Aorta (tissue), 5 donors: ENCODE measurements around the gene TRIM9. TPM values are rescaled to one million over a fixed set of nuclear protein-coding genes. Genes with fewer than 3 reads are reported as not detected.
"Not testable (repeated sequence)": the region's sequence is repeated elsewhere in the genome, so short reads cannot be mapped to it uniquely, and the experiment has no call there.

ENCODE experiments used
- ATAC-seq: fragments of 200-7000 bp; cut with Tn5 transposase; one replicate; pipeline ENCODE4 v1.9.1; 2022; ENCODE audit warnings: moderate library complexity; ENCODE audit not compliant: low FRiP score
- DNase-seq, 2 donors: peaks; one replicate each; pipeline ENCODE4 v3.0.0-alpha.2; 2020
- H3K27ac ChIP-seq, 2 donors: one replicate each; pipeline ENCODE4 v1.5.1; 2013; ENCODE audit warnings: low read length in 2 of 2, mild to moderate bottlenecking in 2 of 2, moderate library complexity in 2 of 2, control low read depth in 1 of 2, inconsistent platforms in 1 of 2, low read depth in 1 of 2
- H3K27me3 ChIP-seq, 2 donors: one replicate each; pipeline ENCODE4 v1.6.1; 2013; ENCODE audit warnings: control low read depth in 1 of 2, low read length in 1 of 2, mild to moderate bottlenecking in 1 of 2, moderate library complexity in 1 of 2; ENCODE audit not compliant: insufficient read depth in 2 of 2, control insufficient read depth in 1 of 2
- H3K36me3 ChIP-seq, 2 donors: one replicate each; pipeline ENCODE4 v1.6.1; 2013; ENCODE audit warnings: control low read depth in 1 of 2, low read length in 1 of 2, mild to moderate bottlenecking in 1 of 2; ENCODE audit not compliant: insufficient read depth in 2 of 2, control insufficient read depth in 1 of 2
- H3K4me1 ChIP-seq, 2 donors: one replicate each; pipeline ENCODE4 v1.6.1; 2013; ENCODE audit warnings: low read length in 2 of 2, control low read depth in 1 of 2, mild to moderate bottlenecking in 1 of 2, moderate library complexity in 1 of 2; ENCODE audit not compliant: insufficient read depth in 2 of 2, control insufficient read depth in 1 of 2
- H3K4me3 ChIP-seq, 2 donors: one replicate each; pipeline ENCODE4 v1.5.1; 2013; ENCODE audit warnings: low read length in 2 of 2, control low read depth in 1 of 2, mild to moderate bottlenecking in 1 of 2
- H3K9me3 ChIP-seq: one replicate; pipeline ENCODE4 v1.6.1; 2013; ENCODE audit warnings: mild to moderate bottlenecking, low read length; ENCODE audit not compliant: control insufficient read depth
- WGBS, 2 donors: extraction: QIAGEN DNeasy Blood & Tissue Kit; methylation state at CpG; one replicate each; pipeline ENCODE4 v1.1.7; 2013; 5-methylcytosine and 5-hydroxymethylcytosine counted together
- intact Hi-C, 2 donors: fragments of 100-400 bp; cut with DNase I; formaldehyde crosslinking; loops; one replicate each; pipeline versions ENCODE4 v1.14.2 to v1.15.0; 2022
- polyA plus RNA-seq, 2 donors: library from polyadenylated mRNA; stranded (reverse); fragments of 200-250 nt; gene quantifications; one replicate each; pipeline ENCODE4 v1.2.3, GENCODE V29; 2013
- total RNA-seq, 2 donors: library from RNA; stranded (reverse); fragmentation: NEBNext Ultra II Directional; extraction: Animal tissue kit (Norgen Biotek cat#: 25700); gene quantifications; one replicate each; pipeline ENCODE4 v1.2.1, GENCODE V29; 2021
- donor health status: healthy with polysubstance abuse.
- donor health status: Bipolar disorder and iron deficiency.
- donor health status: DM: no; HTN: no; CAD: no.
- donor health status: DM: no; HTN: no; CAD: no.
- donor health status: DM: yes; HTN: yes; CAD: no.

The TRIM9 gene
- total and polyA plus RNA-seq, 4 donors: 0.23 to 7.9 (median 0.76) TPM

GRCh38 chr14:50948205-50948604 lies 146.7 kb downstream of the TRIM9 start:
- H3K9me3 ChIP-seq: no peaks in the 10 kb centered on the region
- intact Hi-C loops: no loop called here
- WGBS, 2 donors: 53 to 57% methylated on average over 2 of the region's 2 CpGs
- no peak overlapping the region for H3K4me3 ChIP-seq
- no peaks in the 10 kb centered on the region for H3K4me1 ChIP-seq
- DNase-seq (no peak), ATAC-seq (no peak)
- H3K36me3 ChIP-seq: no peaks in the 10 kb centered on the region
- no peaks in the 10 kb centered on the region for H3K27me3 ChIP-seq
- H3K27ac ChIP-seq: no peak overlapping the region

GRCh38 chr14:50947446-50947845 lies 147.5 kb downstream of the TRIM9 start:
- WGBS, 2 donors: 76 to 83% methylated on average over 4 of the region's 4 CpGs
- Histone ChIP-seq H3K27ac (no peak overlapping the region), H3K4me1 (no peaks in the 10 kb centered on the region), H3K27me3 (no peaks in the 10 kb centered on the region), H3K36me3 (no peaks in the 10 kb centered on the region), H3K9me3 (no peaks in the 10 kb centered on the region), H3K4me3 (no peak overlapping the region)
- ATAC-seq: no peak
- intact Hi-C loops: no loop called here
- DNase-seq: no peak

- no peak for DNase-seq
- H3K27ac ChIP-seq: no peak overlapping the region
- intact Hi-C loops: no loop called here
- WGBS, 2 donors: 96 to 98% methylated on average over 5 of the region's 5 CpGs
- ATAC-seq: no peak
- no peaks in the 10 kb centered on the region for H3K9me3 ChIP-seq
- no peaks in the 10 kb centered on the region for H3K27me3 ChIP-seq
- H3K4me3 ChIP-seq: no peak overlapping the region
- no peaks in the 10 kb centered on the region for H3K4me1 ChIP-seq
- H3K36me3 ChIP-seq: no peaks in the 10 kb centered on the region
These were observed 148.5 kb downstream of the TRIM9 start for GRCh38 chr14:50946234-50946935.

GRCh38 chr14:50944647-50945413 lies 150.1 kb downstream of the TRIM9 start:
- peak overlapping the region in 1 of 2 donors; percentile 19 for H3K27ac ChIP-seq
- ATAC-seq (peak; percentile 72), DNase-seq (peak in 1 of 2 donors; percentile 79)
- peak overlapping the region; percentile 76 to 77 for H3K4me3 ChIP-seq
- 4 to 6% methylated on average over 29 of the region's 29 CpGs for WGBS, 2 donors
- H3K36me3 ChIP-seq: no peaks in the 10 kb centered on the region
- no peaks in the 10 kb centered on the region for H3K27me3 ChIP-seq
- H3K9me3 ChIP-seq: no peaks in the 10 kb centered on the region
- no peaks in the 10 kb centered on the region for H3K4me1 ChIP-seq
- intact Hi-C loops: no loop called here

- intact Hi-C loops: no loop called here
- Histone ChIP-seq H3K9me3 (no peaks in the 10 kb centered on the region), H3K27me3 (no peaks in the 10 kb centered on the region), H3K4me3 (peak within 1 kb of the TSS; percentile 76 to 77), H3K4me1 (no peaks in the 10 kb centered on the region), H3K36me3 (no peaks in the 10 kb centered on the region), H3K27ac (peak within 1 kb of the TSS in 1 of 2 donors; percentile 19)
- ATAC-seq (peak; percentile 95), DNase-seq (peak; percentile 92 to 93)
- 0% methylated on average over 65 to 74 of the region's 74 CpGs for WGBS, 2 donors
These were observed 150.8 kb downstream of the TRIM9 start, which contains the start of gene PYGL for GRCh38 chr14:50943943-50944646. Gene PYGL (minus strand): TSS chr14:50944483. CDS start chr14:50944403, 80 bp downstream.

GRCh38 chr14:50943261-50943942 lies 151.5 kb downstream of the TRIM9 start:
- H3K27ac ChIP-seq: peak overlapping the region in 1 of 2 donors; percentile 4

GRCh38 chr14:50941638-50942037 lies 153.3 kb downstream of the TRIM9 start:
- H3K27ac ChIP-seq, intact Hi-C loops: not testable (repeated sequence)
- WGBS, 2 donors: 96 to 98% methylated on average over 8 of the region's 8 CpGs

More at GRCh38 chr14:50943261-50943942, 151.5 kb downstream of the TRIM9 start:
- intact Hi-C loops: no loop called here
- no peaks in the 10 kb centered on the region for H3K4me1 ChIP-seq
- 10% methylated on average over 26 of the region's 26 CpGs for WGBS, 2 donors
- H3K27me3 ChIP-seq: no peaks in the 10 kb centered on the region
- ATAC-seq: peak; percentile 80
- peak; percentile 74 to 88 for DNase-seq
- no peaks in the 10 kb centered on the region for H3K9me3 ChIP-seq
- no peaks in the 10 kb centered on the region for H3K36me3 ChIP-seq
- peak overlapping the region; percentile 40 to 76 for H3K4me3 ChIP-seq

GRCh38 chr14:50941151-50941550 lies 153.8 kb downstream of the TRIM9 start:
- intact Hi-C loops: no loop called here
- DNase-seq (no peak), ATAC-seq (no peak)
- Histone ChIP-seq H3K9me3 (no peaks in the 10 kb centered on the region), H3K4me3 (no peak overlapping the region), H3K27ac (no peak overlapping the region), H3K27me3 (no peaks in the 10 kb centered on the region), H3K36me3 (no peaks in the 10 kb centered on the region), H3K4me1 (no peaks in the 10 kb centered on the region)
- 82 to 90% methylated on average over 6 of the region's 6 CpGs for WGBS, 2 donors

More at GRCh38 chr14:50941638-50942037, 153.3 kb downstream of the TRIM9 start:
- H3K27me3 ChIP-seq, H3K9me3 ChIP-seq, H3K36me3 ChIP-seq, H3K4me3 ChIP-seq, ATAC-seq, DNase-seq, H3K4me1 ChIP-seq: not testable (repeated sequence)
